GM10266 (cell line): ENCODE data around the gene BOC.

ENCODE experiments used
- DNase-seq: peaks from one replicate; pipeline ENCODE4 v3.0.0; 2012; ENCODE audit errors: extremely low spot score
- CTCF ChIP-seq: IDR thresholded peaks from 2 replicates; pipeline ENCODE4 v1.5.1; 2012; ENCODE audit warnings: mild to moderate bottlenecking, low read depth; ENCODE audit not compliant: control insufficient read depth, insufficient read depth; ENCODE audit errors: missing control alignments

Gene BOC

GRCh38 chr3:113278599-113278955 is 67.2 kb downstream of the BOC start:
- DNase-seq: no peak
- TF ChIP-seq CTCF: no peak

GRCh38 chr3:113279686-113280085 is 68.3 kb downstream of the BOC start:
- DNase-seq: no peak

GRCh38 chr3:113283306-113283705 is 71.9 kb downstream of the BOC start:
- TF ChIP-seq CTCF: no peak
- DNase-seq: no peak

More at GRCh38 chr3:113279686-113280085, 68.3 kb downstream of the BOC start:
- no peak for TF ChIP-seq CTCF

GRCh38 chr3:113284453-113285050 is 73.2 kb downstream of the BOC start:
- no peak for DNase-seq
- no peak for TF ChIP-seq CTCF

- TF ChIP-seq CTCF: no peak
- DNase-seq: no peak
These were observed 73.9 kb downstream of the BOC start for GRCh38 chr3:113285226-113285625.

GRCh38 chr3:113285741-113286140 is 74.4 kb downstream of the BOC start:
- no peak for TF ChIP-seq CTCF
- DNase-seq: no peak

GRCh38 chr3:113286524-113286923 is 75.2 kb downstream of the BOC start:
- DNase-seq: no peak
- no peak for TF ChIP-seq CTCF
